HepG2 (cell line): ENCODE data around the gene SPNS3. TPM values are rescaled to one million over a fixed set of nuclear protein-coding genes. Genes with fewer than 3 reads are reported as not detected.

Experiments
- CREM ChIP-seq, 2 experiments: sonication (generic) in 1 of 2; formaldehyde crosslinking in 1 of 2; IDR thresholded peaks; 2 replicates each; pipeline versions ENCODE4 v1.4.0 to v1.6.1; 2016 to 2020; ENCODE audit warnings: antibody characterized with exemption in 1 of 2, mild to moderate bottlenecking in 1 of 2, missing genetic modification reagents in 1 of 2
- HOXA9 ChIP-seq: sonication (generic); formaldehyde crosslinking; IDR thresholded peaks from 2 replicates; pipeline ENCODE4 v1.8.1; 2022; ENCODE audit warnings: missing genetic modification reagents, mild to moderate bottlenecking, moderate library complexity, borderline replicate concordance
- KDM1A ChIP-seq: IDR thresholded peaks from 2 replicates; pipeline ENCODE4 v1.6.1; 2016; ENCODE audit warnings: missing compliant biosample characterization
- KLF15 ChIP-seq: sonication (generic); formaldehyde crosslinking; IDR thresholded peaks from 2 replicates; pipeline ENCODE4 v1.8.1; 2023; ENCODE audit warnings: borderline replicate concordance, mild to moderate bottlenecking, inconsistent platforms, missing genetic modification reagents, mixed read lengths
- PHB2 ChIP-seq: fragments of 450-650 bp; IDR thresholded peaks from 2 replicates; pipeline ENCODE4 v1.6.1; 2018; ENCODE audit not compliant: partially characterized antibody
- ZMAT3 ChIP-seq: sonication (generic); formaldehyde crosslinking; conservative IDR thresholded peaks from 2 replicates; pipeline ENCODE4 v1.7.0; 2021; ENCODE audit warnings: missing genetic modification reagents
- ZNF570 ChIP-seq: sonication (generic); formaldehyde crosslinking; IDR thresholded peaks from 2 replicates; pipeline ENCODE4 v1.4.0; 2020; ENCODE audit warnings: mild to moderate bottlenecking, missing genetic modification reagents, borderline replicate concordance
- ZNF660 ChIP-seq: sonication (generic); formaldehyde crosslinking; IDR thresholded peaks from 2 replicates; pipeline ENCODE4 v1.5.1; 2020; ENCODE audit warnings: mild to moderate bottlenecking, low read depth, missing genetic modification reagents, borderline replicate concordance
- ZSCAN5A ChIP-seq: sonication (generic); formaldehyde crosslinking; IDR thresholded peaks from 2 replicates; pipeline ENCODE4 v1.8.0; 2022; ENCODE audit warnings: mild to moderate bottlenecking, missing genetic modification reagents, borderline replicate concordance
- polyA plus RNA-seq, 8 experiments: library from polyadenylated mRNA; depleted of rRNA in 3 of 8; stranded (reverse) in 7 of 8; unstranded in 1 of 8; fragments of >200 nt; fragmentation: Illumina TruSeq in 4 of 8; extraction: Trizol in 4 of 8; gene quantifications; 2 replicates each; pipeline versions ENCODE4 v1.2.1 to v1.2.3, GENCODE V29; 2011 to 2016; ENCODE audit warnings: low read depth in 4 of 8, missing spikeins in 1 of 8, mixed read lengths in 1 of 8; ENCODE audit not compliant: insufficient read depth in 1 of 8
- total RNA-seq, 5 experiments: library from RNA; depleted of rRNA; stranded (reverse); fragments of >200 nt; fragmentation: Illumina TruSeq; extraction: Trizol; gene quantifications; 2 replicates each; pipeline ENCODE4 v1.2.3, GENCODE V29; 2016; ENCODE audit warnings: low read depth in 1 of 5
- TF ChIP-seq, protein P1 (sequence below): sonication (generic); formaldehyde crosslinking; IDR thresholded peaks from 2 replicates; pipeline ENCODE4 v1.4.0; 2020; ENCODE audit warnings: missing genetic modification reagents
- TF ChIP-seq, protein P2 (sequence below): sonication (generic); formaldehyde crosslinking; IDR thresholded peaks from 2 replicates; pipeline ENCODE4 v1.4.0; 2020; ENCODE audit warnings: missing genetic modification reagents, borderline replicate concordance
- TF ChIP-seq, protein P3 (sequence below): sonication (generic); formaldehyde crosslinking; IDR thresholded peaks from 2 replicates; pipeline ENCODE4 v1.8.1; 2023; ENCODE audit warnings: mild to moderate bottlenecking, moderate library complexity, missing genetic modification reagents
- TF ChIP-seq, protein P4 (sequence below): sonication (generic); formaldehyde crosslinking; IDR thresholded peaks from 2 replicates; pipeline ENCODE4 v1.4.0; 2020; ENCODE audit warnings: missing genetic modification reagents; ENCODE audit errors: not compliant biosample characterization

Gene SPNS3
- total and polyA plus RNA-seq, 2 of the 13 experiments (the other 11 are each of a cell fraction or from before 2014, with no cell fraction given) = not detected

- TF ChIP-seq, protein P1, sequence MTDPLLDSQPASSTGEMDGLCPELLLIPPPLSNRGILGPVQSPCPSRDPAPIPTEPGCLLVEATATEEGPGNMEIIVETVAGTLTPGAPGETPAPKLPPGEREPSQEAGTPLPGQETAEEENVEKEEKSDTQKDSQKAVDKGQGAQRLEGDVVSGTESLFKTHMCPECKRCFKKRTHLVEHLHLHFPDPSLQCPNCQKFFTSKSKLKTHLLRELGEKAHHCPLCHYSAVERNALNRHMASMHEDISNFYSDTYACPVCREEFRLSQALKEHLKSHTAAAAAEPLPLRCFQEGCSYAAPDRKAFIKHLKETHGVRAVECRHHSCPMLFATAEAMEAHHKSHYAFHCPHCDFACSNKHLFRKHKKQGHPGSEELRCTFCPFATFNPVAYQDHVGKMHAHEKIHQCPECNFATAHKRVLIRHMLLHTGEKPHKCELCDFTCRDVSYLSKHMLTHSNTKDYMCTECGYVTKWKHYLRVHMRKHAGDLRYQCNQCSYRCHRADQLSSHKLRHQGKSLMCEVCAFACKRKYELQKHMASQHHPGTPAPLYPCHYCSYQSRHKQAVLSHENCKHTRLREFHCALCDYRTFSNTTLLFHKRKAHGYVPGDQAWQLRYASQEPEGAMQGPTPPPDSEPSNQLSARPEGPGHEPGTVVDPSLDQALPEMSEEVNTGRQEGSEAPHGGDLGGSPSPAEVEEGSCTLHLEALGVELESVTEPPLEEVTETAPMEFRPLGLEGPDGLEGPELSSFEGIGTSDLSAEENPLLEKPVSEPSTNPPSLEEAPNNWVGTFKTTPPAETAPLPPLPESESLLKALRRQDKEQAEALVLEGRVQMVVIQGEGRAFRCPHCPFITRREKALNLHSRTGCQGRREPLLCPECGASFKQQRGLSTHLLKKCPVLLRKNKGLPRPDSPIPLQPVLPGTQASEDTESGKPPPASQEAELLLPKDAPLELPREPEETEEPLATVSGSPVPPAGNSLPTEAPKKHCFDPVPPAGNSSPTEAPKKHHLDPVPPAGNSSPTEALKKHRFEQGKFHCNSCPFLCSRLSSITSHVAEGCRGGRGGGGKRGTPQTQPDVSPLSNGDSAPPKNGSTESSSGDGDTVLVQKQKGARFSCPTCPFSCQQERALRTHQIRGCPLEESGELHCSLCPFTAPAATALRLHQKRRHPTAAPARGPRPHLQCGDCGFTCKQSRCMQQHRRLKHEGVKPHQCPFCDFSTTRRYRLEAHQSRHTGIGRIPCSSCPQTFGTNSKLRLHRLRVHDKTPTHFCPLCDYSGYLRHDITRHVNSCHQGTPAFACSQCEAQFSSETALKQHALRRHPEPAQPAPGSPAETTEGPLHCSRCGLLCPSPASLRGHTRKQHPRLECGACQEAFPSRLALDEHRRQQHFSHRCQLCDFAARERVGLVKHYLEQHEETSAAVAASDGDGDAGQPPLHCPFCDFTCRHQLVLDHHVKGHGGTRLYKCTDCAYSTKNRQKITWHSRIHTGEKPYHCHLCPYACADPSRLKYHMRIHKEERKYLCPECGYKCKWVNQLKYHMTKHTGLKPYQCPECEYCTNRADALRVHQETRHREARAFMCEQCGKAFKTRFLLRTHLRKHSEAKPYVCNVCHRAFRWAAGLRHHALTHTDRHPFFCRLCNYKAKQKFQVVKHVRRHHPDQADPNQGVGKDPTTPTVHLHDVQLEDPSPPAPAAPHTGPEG (CRISPR knock-in tag) = peak; percentile 74; the same call in 1 of the 2 replicates
- TF ChIP-seq ZNF570 (CRISPR knock-in tag) (no peak), ZNF660 (CRISPR knock-in tag) (no peak), ZSCAN5A (CRISPR knock-in tag) (0 out of 2 replicates have a peak, but pooled peaks have one; percentile 27), HOXA9 (peak; percentile 79; the same call in 1 of the 2 replicates), ZMAT3 (CRISPR knock-in tag) (peak; percentile 88), KLF15 (CRISPR knock-in tag) (peak; percentile 44; the same call in 1 of the 2 replicates), PHB2 (no peak), CREM (IDR thresholded peaks at IDR 0.05) (no peak), CREM (CRISPR knock-in tag; IDR thresholded peaks at IDR 0.05) (no peak), KDM1A (CRISPR knock-in tag) (no peak)
- TF ChIP-seq, protein P2, sequence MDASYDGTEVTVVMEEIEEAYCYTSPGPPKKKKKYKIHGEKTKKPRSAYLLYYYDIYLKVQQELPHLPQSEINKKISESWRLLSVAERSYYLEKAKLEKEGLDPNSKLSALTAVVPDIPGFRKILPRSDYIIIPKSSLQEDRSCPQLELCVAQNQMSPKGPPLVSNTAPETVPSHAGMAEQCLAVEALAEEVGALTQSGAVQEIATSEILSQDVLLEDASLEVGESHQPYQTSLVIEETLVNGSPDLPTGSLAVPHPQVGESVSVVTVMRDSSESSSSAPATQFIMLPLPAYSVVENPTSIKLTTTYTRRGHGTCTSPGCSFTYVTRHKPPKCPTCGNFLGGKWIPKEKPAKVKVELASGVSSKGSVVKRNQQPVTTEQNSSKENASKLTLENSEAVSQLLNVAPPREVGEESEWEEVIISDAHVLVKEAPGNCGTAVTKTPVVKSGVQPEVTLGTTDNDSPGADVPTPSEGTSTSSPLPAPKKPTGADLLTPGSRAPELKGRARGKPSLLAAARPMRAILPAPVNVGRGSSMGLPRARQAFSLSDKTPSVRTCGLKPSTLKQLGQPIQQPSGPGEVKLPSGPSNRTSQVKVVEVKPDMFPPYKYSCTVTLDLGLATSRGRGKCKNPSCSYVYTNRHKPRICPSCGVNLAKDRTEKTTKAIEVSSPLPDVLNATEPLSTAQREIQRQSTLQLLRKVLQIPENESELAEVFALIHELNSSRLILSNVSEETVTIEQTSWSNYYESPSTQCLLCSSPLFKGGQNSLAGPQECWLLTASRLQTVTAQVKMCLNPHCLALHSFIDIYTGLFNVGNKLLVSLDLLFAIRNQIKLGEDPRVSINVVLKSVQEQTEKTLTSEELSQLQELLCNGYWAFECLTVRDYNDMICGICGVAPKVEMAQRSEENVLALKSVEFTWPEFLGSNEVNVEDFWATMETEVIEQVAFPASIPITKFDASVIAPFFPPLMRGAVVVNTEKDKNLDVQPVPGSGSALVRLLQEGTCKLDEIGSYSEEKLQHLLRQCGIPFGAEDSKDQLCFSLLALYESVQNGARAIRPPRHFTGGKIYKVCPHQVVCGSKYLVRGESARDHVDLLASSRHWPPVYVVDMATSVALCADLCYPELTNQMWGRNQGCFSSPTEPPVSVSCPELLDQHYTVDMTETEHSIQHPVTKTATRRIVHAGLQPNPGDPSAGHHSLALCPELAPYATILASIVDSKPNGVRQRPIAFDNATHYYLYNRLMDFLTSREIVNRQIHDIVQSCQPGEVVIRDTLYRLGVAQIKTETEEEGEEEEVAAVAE = peak; percentile 93
- TF ChIP-seq, protein P3, sequence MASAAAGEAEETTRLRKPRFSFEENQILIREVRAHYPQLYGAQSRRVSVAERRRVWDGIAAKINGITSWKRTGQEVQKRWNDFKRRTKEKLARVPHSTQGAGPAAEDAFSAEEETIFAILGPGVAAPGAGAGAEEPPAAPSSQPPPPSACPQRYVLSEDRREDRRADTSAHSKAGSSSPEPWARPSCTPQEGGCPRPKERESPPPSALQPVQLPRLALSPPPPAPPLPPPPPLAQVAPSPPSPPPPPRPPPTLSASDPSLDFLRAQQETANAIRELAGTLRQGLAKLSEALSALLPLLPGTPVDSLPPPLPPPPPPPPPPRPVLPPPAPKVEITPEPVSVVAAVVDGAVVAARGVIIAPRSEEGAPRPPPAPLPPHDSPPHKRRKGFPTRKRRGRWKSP (CRISPR knock-in tag) = peak; percentile 74; the same call in 1 of the 2 replicates
- TF ChIP-seq, protein P4, sequence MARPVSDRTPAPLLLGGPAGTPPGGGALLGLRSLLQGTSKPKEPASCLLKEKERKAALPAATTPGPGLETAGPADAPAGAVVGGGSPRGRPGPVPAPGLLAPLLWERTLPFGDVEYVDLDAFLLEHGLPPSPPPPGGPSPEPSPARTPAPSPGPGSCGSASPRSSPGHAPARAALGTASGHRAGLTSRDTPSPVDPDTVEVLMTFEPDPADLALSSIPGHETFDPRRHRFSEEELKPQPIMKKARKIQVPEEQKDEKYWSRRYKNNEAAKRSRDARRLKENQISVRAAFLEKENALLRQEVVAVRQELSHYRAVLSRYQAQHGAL (CRISPR knock-in tag) = peak; percentile 90
These were observed 59.2 kb downstream of the SPNS3 start (continued) for GRCh38 chr17:4492721-4493561.
